DMS53 treated with DMSO at 0.1 percent for 48 hours (cell line): ENCODE measurements around the gene TYMP.
"Not testable (repeated sequence)": the region's sequence is repeated elsewhere in the genome, so short reads cannot be mapped to it uniquely, and the experiment has no call there.

Source experiments
- DNase-seq: peaks from one replicate; lab custom pipeline; 2025; ENCODE audit not compliant: unreplicated experiment; lab: John Stamatoyannopoulos, UW

TYMP gene

DNA sequence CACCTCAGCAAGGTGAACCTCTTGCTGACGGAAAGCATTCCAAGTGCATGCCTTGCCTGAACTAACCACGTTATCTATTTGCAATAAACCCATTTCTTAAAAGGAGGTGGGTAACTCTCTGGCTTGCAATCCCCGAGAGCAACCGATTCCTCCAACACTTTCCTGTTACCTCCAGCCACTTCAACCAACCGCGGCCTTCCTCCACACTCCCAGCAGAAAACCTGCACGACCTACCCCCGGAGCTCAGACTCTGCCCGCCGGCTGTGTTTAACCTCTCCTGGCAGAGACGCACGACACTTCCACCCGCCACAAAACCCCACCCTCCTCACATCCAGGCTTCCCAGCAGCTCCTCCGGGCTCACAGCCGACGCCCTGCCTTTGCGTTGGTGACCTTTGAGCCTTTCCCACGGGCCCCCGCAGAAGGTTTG, 5.1 kb downstream of the TYMP start:
- peak; percentile 20 for DNase-seq

- peak; percentile 8 for DNase-seq
Observed at GRCh38 chr22:50523806-50524675, 5.8 kb downstream of the TYMP start.

GRCh38 chr22:50523458-50523805, 6.4 kb downstream of the TYMP start:
- DNase-seq: no peak

DNA sequence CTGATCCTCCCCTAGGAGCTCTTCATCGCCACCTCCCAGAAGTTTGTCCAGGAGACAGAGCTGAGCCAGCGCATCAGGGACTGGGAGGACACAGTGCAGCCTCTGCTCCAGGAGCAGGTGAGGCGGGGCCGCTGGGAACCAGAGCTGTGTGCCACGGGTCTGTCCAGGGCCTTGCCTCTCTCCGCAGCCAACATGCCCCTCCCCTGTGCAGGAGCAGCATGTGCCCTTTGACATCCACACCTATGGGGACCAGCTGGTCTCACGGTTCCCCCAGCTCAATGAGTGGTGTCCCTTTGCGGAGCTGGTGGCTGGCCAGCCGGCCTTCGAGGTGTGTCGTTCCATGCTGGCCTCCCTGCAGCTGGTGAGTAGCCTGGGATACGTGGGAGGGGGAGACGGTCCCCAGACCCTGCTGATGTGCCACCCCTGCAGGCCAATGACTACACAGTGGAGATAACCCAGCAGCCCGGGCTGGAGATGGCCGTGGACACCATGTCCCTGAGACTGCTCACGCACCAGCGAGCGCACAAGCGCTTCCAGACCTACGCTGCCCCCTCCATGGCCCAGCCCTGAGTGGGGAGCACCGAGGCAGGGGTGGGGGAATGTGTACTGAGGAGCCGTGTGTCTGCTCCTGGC, 6.9 kb downstream of the TYMP start:
- DNase-seq: no peak

DNA sequence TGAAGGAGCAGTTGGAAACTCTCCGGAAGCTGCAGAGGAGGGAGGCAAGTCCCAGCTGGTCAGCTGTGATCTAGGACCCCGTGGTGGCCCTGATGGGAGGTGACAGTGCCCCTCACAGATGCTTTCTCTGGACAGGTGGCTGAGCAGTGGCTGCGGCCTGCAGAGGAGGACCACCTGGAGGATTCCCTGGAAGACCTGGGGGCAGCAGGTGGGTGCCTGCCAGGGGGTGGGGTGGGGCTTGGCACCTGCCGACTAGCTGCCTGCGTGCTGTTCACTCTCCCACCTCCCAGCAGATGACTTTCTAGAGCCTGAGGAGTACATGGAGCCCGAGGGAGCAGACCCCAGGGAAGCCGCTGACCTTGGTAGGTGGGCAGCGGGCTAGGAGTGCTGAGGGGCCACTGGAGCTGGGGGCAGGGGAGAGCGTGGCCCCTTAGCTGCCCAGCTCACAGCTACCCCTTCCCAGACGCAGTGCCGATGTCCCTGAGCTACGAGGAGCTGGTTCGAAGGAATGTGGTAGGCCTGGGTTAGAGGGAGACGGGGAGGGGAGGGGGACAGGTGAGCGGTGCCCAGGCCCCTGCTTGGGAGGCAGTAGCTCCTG, 7.5 kb downstream of the TYMP start:
- no peak for DNase-seq

DNA sequence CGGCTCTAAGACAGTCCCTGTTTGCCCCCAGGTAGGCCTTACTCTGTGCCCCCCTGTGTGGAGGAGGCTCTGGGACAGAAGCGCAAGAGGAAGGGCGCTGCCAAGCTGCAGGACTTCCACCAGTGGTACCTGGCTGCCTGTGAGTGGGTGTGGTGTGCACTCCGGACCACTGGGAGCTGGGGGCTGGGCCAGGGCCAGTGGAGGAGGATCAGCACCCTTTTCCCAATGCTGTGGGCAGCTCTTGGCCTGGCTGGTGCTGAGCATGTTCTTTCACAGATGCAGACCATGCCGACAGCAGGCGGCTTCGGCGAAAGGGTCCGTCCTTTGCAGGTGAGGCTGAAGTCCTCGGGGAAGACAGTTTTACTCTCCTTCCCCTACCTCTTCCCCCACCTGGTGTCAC, 8.1 kb downstream of the TYMP start:
- DNase-seq: no peak

GRCh38 chr22:50520826-50521453, 8.9 kb downstream of the TYMP start:
- DNase-seq: no peak

DNA sequence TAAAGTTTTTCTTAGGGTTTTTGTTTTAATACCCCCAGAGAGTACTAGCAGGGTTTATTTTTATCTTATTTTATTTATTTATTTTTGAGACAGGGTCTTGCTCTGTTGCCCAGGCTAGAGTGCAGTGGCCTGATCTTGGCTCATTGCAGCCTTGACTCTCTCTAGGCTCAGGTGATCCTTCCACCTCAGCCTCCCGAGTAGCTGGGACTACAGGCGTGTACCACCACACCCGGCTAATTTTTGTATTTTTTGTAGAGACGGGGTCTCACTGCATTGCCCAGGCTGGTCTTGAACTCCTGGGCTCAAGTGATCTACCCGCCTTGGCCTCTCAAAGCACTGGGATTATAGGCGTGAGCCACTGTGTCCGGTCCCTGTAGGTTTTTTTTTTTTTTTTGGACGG, 9.6 kb downstream of the TYMP start:
- not testable (repeated sequence) for DNase-seq

GRCh38 chr22:50519151-50519550, 10.7 kb downstream of the TYMP start:
- DNase-seq: no peak

- DNase-seq: no peak
Observed at GRCh38 chr22:50518606-50519005, 11.2 kb downstream of the TYMP start.

GRCh38 chr22:50517495-50518260, 12.1 kb downstream of the TYMP start:
- DNase-seq: no peak

- no peak for DNase-seq
Observed at GRCh38 chr22:50516891-50517290, 12.9 kb downstream of the TYMP start.

DNA sequence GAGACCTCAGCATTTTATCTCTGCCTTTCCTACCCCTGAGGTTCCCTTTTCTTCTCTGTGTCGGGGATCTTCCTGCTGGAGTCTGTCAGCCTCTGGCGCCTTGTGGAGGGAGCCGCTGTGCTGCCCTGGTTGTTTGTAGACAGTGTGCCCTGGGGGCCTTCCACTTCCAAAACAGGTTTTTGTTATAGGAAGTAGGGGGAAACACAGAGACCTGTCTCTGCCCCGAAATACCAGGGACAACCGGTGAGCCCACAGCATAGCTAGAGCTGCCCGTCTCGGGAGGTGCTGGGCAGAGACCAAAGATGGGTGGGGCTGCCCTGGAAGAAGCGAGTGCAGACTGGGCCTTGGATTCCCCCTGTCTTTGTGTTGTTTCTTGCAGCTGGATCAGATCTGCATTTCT, 13.7 kb downstream of the TYMP start:
- DNase-seq: no peak

DNA sequence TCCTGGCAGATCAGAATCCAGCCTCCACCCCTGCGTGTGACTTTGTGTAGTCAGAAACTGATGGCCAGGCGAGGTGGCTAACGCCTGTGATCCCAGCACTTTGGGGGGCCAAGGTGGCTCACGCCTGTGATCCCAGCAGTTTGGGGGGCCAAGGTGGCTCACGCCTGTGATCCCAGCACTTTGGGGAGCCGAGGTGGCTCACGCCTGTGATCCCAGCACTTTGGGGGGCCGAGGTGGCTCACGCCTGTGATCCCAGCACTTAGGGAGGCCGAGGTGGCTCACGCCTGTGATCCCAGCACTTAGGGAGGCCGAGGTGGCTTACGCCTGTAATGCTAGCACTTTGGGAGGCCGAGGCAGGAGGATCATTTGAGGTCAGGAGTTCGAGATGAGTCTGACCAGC, 16.6 kb downstream of the TYMP start:
- DNase-seq: no peak

DNA sequence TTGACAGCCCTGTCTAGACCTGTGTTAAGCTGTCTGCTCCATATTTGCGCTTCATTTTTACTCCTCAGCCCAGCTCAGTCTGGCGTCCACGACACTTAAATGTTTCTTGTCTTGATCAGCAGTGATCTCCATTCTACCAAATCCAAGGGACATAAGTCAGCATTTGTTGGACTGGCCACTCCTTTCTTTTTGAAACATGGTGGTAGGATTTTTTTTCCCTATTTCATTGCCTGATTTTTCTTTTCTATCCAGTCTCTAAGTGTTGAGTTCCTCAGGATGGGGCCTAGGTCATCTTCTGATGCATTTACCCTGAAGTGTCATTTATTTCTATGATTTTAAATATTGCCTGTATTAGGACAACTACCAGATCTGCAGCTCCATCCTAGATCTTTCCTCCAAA, 20.9 kb downstream of the TYMP start:
- no peak for DNase-seq

GRCh38 chr22:50507991-50508884, 21.6 kb downstream of the TYMP start, which contains the start of gene NCAPH2:
NCAPH2 (plus strand) TSS chr22:50508224; CDS start chr22:50508338, 114 bp downstream.
- DNase-seq: peak; percentile 80

- peak; percentile 71 for DNase-seq
Observed at GRCh38 chr22:50507421-50507990, 22.3 kb downstream of the TYMP start, which contains the start of gene LMF2. LMF2 (minus strand) TSS chr22:50507702; CDS start chr22:50507675, 27 bp downstream.

DNA sequence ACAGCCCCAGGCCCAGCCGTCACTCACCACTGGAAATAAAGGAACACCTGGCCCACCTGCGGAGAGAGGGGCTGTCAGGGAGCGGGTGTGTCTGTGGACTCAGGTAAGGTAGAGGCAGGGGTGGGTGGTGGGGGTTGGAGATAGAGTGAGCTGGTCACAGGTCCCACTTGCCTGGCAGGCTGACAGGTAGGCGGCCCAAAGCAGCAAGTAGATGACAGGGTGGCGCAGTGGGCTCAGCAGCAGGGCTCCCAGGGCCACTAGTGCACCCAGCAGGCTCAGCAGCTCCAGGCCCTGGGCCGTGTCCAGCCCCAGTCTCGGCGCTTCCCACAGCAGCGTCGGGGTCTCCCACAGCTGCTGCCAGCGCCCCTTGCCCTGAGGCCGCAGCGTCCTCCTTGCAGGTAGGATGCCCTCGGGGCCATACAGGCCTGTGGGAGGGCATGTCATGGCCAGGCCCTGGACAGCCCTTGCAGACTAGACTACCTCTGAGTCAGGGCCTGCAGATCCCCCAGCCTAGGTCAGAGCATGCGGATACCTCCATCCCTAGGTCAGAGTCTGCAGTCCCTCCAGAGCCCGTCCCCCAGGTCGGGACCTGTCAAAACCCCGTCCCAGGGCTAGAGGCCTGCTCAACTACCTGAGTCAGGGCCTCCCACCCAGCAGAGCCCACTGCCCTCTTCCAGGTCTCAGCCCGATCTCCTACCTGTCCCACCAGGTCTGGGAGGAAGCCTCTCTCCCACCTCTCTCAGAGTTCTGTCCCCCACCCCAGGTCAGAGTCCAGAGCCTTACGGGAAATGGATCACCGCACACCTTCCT, 23.0 kb downstream of the TYMP start:
- DNase-seq: no peak
